ENCODE data around the gene TXNDC2. TPM values are rescaled to one million over a fixed set of nuclear protein-coding genes. Genes with fewer than 3 reads are reported as not detected.

The TXNDC2 gene
- total RNA-seq, 4 donors from 2014 or later = not detected

- H3K36me3 ChIP-seq = no peaks in the 10 kb centered on the region
- H3K27me3 ChIP-seq = no peaks in the 10 kb centered on the region
- in situ Hi-C loops (cut with MboI; ENCODE audit: low sequenced_read_pairs in 4 of 4) = no loop called here
- ATAC-seq (no peak), DNase-seq (no peak)
- TF ChIP-seq CTCF (IDR thresholded peaks at IDR 0.05 in 4 of 5, conservative IDR thresholded peaks at IDR 0.05 in 1 of 5) (no peak), POLR2A (IDR thresholded peaks at IDR 0.05) (no peak)
- no peaks in the 10 kb centered on the region for H3K9me3 ChIP-seq
- intact Hi-C loops (cut with DNase I; ENCODE audit: low total_unique reads) = no loop called here
- no peak overlapping the region for H3K27ac ChIP-seq
- H3K4me3 ChIP-seq = no peak overlapping the region
- no peaks in the 10 kb centered on the region for H3K4me1 ChIP-seq
Observed at GRCh38 chr18:9867071-9867594, 18.6 kb upstream of the TXNDC2 start.

- in situ Hi-C loops (cut with MboI; ENCODE audit: low sequenced_read_pairs in 4 of 4) (no loop called here), intact Hi-C loops (cut with DNase I; ENCODE audit: low total_unique reads) (no loop called here)
- no peak for TF ChIP-seq CTCF (IDR thresholded peaks at IDR 0.05 in 4 of 5, conservative IDR thresholded peaks at IDR 0.05 in 1 of 5)
- TF ChIP-seq POLR2A (IDR thresholded peaks at IDR 0.05) = no peak
- no peak for DNase-seq
- H3K4me1 ChIP-seq = no peaks in the 10 kb centered on the region
- no peaks in the 10 kb centered on the region for H3K27me3 ChIP-seq
- no peaks in the 10 kb centered on the region for H3K9me3 ChIP-seq
- H3K4me3 ChIP-seq = no peak overlapping the region
- H3K27ac ChIP-seq = no peak overlapping the region
- no peaks in the 10 kb centered on the region for H3K36me3 ChIP-seq
- ATAC-seq = no peak
Observed at GRCh38 chr18:9868857-9869714, 16.7 kb upstream of the TXNDC2 start.

GRCh38 chr18:9869715-9870430 lies 15.9 kb upstream of the TXNDC2 start:
- ATAC-seq = peak; percentile 52 to 62
- Histone ChIP-seq H3K27me3 (no peaks in the 10 kb centered on the region), H3K4me3 (no peak overlapping the region), H3K27ac (no peak overlapping the region), H3K36me3 (no peaks in the 10 kb centered on the region), H3K4me1 (no peaks in the 10 kb centered on the region), H3K9me3 (no peaks in the 10 kb centered on the region)
- in situ Hi-C loops (cut with MboI; ENCODE audit: low sequenced_read_pairs in 4 of 4) = no loop called here
- DNase-seq = no peak
- intact Hi-C loops (cut with DNase I; ENCODE audit: low total_unique reads) = no loop called here
- TF ChIP-seq CTCF (IDR thresholded peaks at IDR 0.05 in 4 of 5, conservative IDR thresholded peaks at IDR 0.05 in 1 of 5) = no peak
- no peak for TF ChIP-seq POLR2A (IDR thresholded peaks at IDR 0.05)

GRCh38 chr18:9870431-9871008 lies 15.3 kb upstream of the TXNDC2 start:
- Histone ChIP-seq H3K36me3 (no peaks in the 10 kb centered on the region), H3K27me3 (no peaks in the 10 kb centered on the region), H3K4me3 (no peak overlapping the region), H3K9me3 (no peaks in the 10 kb centered on the region), H3K27ac (no peak overlapping the region), H3K4me1 (no peaks in the 10 kb centered on the region)
- ATAC-seq (no peak), DNase-seq (no peak)
- in situ Hi-C loops (cut with MboI; ENCODE audit: low sequenced_read_pairs in 4 of 4) (no loop called here), intact Hi-C loops (cut with DNase I; ENCODE audit: low total_unique reads) (no loop called here)
- TF ChIP-seq CTCF (IDR thresholded peaks at IDR 0.05 in 4 of 5, conservative IDR thresholded peaks at IDR 0.05 in 1 of 5) (no peak), POLR2A (IDR thresholded peaks at IDR 0.05) (no peak)
